Astrocyte (in vitro differentiated cells and primary cell): ENCODE data around the gene FBXW7.

Experiments
- EZH2 ChIP-seq: IDR thresholded peaks from 2 replicates; pipeline ENCODE4 v1.6.1; 2012; ENCODE audit warnings: mild to moderate bottlenecking, low read length, inconsistent platforms; ENCODE audit not compliant: insufficient read depth
- TF ChIP-seq, protein P1 (sequence below): IDR thresholded peaks from 2 replicates; pipeline ENCODE4 v1.5.1; 2011; ENCODE audit warnings: low read depth, mild to moderate bottlenecking, inconsistent platforms, low read length, moderate library complexity; ENCODE audit not compliant: insufficient read depth

DNA sequence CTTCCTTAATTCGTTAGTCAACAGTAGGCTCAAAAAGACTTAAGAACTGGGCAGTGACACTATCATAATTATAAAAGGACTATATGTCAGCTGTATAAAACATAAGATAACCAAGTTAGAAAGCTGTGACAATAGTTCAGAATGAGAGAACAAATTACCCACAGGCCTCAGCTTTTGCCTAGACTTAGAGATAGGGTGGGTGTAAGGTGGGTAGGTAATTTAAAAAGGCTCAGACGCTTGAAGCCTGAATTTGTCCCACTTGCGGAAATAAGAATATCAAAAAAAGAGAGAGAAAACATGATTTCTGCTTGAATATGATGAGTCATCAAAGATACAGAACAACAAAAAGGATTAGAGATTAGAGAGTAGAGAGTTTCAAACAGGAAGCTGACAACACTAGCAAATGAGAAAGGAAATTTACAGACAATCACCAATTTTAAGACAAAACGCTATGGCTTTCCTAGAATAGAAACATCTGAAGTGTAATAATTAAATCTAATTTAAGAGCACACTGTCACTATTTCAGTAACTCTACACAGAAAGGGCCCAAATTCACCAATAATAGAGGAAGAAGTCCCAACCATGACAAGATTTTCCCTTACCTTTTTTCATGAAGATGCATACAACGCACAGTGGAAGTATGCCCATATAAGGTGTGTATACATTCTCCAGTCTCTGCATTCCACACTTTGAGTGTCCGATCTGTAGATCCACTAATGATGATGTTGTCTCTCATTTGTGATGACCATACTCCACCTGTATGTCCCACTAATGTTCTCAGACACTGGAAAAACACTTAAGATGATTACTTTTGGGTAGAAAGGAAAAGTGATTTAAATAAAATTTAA, 208.1 kb downstream of the FBXW7 start:
- TF ChIP-seq, protein P1, sequence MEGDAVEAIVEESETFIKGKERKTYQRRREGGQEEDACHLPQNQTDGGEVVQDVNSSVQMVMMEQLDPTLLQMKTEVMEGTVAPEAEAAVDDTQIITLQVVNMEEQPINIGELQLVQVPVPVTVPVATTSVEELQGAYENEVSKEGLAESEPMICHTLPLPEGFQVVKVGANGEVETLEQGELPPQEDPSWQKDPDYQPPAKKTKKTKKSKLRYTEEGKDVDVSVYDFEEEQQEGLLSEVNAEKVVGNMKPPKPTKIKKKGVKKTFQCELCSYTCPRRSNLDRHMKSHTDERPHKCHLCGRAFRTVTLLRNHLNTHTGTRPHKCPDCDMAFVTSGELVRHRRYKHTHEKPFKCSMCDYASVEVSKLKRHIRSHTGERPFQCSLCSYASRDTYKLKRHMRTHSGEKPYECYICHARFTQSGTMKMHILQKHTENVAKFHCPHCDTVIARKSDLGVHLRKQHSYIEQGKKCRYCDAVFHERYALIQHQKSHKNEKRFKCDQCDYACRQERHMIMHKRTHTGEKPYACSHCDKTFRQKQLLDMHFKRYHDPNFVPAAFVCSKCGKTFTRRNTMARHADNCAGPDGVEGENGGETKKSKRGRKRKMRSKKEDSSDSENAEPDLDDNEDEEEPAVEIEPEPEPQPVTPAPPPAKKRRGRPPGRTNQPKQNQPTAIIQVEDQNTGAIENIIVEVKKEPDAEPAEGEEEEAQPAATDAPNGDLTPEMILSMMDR: no peak
- no peak for TF ChIP-seq EZH2
